HepG2 (cell line): ENCODE data around the gene SCARB2. TPM values are rescaled to one million over a fixed set of nuclear protein-coding genes. Genes with fewer than 3 reads are reported as not detected.

ENCODE experiments used
- CBX5 ChIP-seq: sonication (generic); formaldehyde crosslinking; IDR thresholded peaks from 2 replicates; pipeline ENCODE4 v1.4.0; 2020; ENCODE audit warnings: missing genetic modification reagents, borderline replicate concordance
- CCAR2 ChIP-seq: fragments of 200-400 bp; formaldehyde crosslinking; optimal IDR thresholded peaks from 2 replicates; pipeline ENCODE3; 2018; ENCODE audit warnings: low read depth, mild to moderate bottlenecking, low read length, moderate library complexity
- CEBPZ ChIP-seq: IDR thresholded peaks from 2 replicates; pipeline ENCODE4 v1.6.1; 2012; ENCODE audit warnings: low read length, improper control_type of control experiment
- CHD4 ChIP-seq: fragments of 200-600 bp; sonication (generic); IDR thresholded peaks from 2 replicates; pipeline ENCODE4 v1.7.0; 2017; ENCODE audit warnings: mild to moderate bottlenecking, low read length, borderline replicate concordance
- MAFF ChIP-seq: IDR thresholded peaks from 2 replicates; pipeline ENCODE4 v1.6.1; 2011; ENCODE audit warnings: low read depth, low read length, improper control_type of control experiment
- NCOA1 ChIP-seq: sonication (generic); formaldehyde crosslinking; IDR thresholded peaks from 2 replicates; pipeline ENCODE4 v1.9.0; 2021; ENCODE audit warnings: missing genetic modification reagents
- NR3C1 ChIP-seq: sonication (generic); formaldehyde crosslinking; IDR thresholded peaks from 2 replicates; pipeline ENCODE4 v1.4.0; 2020; ENCODE audit warnings: missing genetic modification reagents
- PHF5A ChIP-seq: IDR thresholded peaks from one replicate; pipeline ENCODE4 v1.6.1; 2018; ENCODE audit warnings: low read depth, missing genetic modification reagents; ENCODE audit not compliant: unreplicated experiment
- RELA ChIP-seq: sonication (generic); formaldehyde crosslinking; IDR thresholded peaks from 2 replicates; pipeline ENCODE4 v1.4.0; 2020; ENCODE audit warnings: missing genetic modification reagents
- SALL2 ChIP-seq: sonication (generic); formaldehyde crosslinking; IDR thresholded peaks from 2 replicates; pipeline ENCODE4 v1.8.1; 2023; ENCODE audit warnings: mild to moderate bottlenecking, missing genetic modification reagents, inconsistent platforms
- SNAPC2 ChIP-seq: sonication (generic); formaldehyde crosslinking; IDR thresholded peaks from 2 replicates; pipeline ENCODE4 v1.8.1; 2022; ENCODE audit warnings: mild to moderate bottlenecking, missing genetic modification reagents
- ZHX1 ChIP-seq: sonication (generic); formaldehyde crosslinking; IDR thresholded peaks from 2 replicates; pipeline ENCODE4 v1.8.1; 2022; ENCODE audit warnings: low read depth, mild to moderate bottlenecking, missing genetic modification reagents
- ZIK1 ChIP-seq: sonication (generic); formaldehyde crosslinking; IDR thresholded peaks from 2 replicates; pipeline ENCODE4 v1.5.0; 2020; ENCODE audit warnings: mild to moderate bottlenecking, low read depth, missing genetic modification reagents, borderline replicate concordance
- ZNF333 ChIP-seq: sonication (generic); formaldehyde crosslinking; IDR thresholded peaks from 2 replicates; pipeline ENCODE4 v1.4.0; 2020; ENCODE audit warnings: mild to moderate bottlenecking, missing genetic modification reagents, borderline replicate concordance
- ZSCAN31 ChIP-seq: sonication (generic); formaldehyde crosslinking; IDR thresholded peaks from 2 replicates; pipeline ENCODE4 v1.5.0; 2020; ENCODE audit warnings: low read depth, mild to moderate bottlenecking, missing genetic modification reagents
- polyA plus RNA-seq, 8 experiments: library from polyadenylated mRNA; depleted of rRNA in 3 of 8; stranded (reverse) in 7 of 8; unstranded in 1 of 8; fragments of >200 nt; fragmentation: Illumina TruSeq in 4 of 8; extraction: Trizol in 4 of 8; gene quantifications; 2 replicates each; pipeline versions ENCODE4 v1.2.1 to v1.2.3, GENCODE V29; 2011 to 2016; ENCODE audit warnings: low read depth in 4 of 8, missing spikeins in 1 of 8, mixed read lengths in 1 of 8; ENCODE audit not compliant: insufficient read depth in 1 of 8
- total RNA-seq, 5 experiments: library from RNA; depleted of rRNA; stranded (reverse); fragments of >200 nt; fragmentation: Illumina TruSeq; extraction: Trizol; gene quantifications; 2 replicates each; pipeline ENCODE4 v1.2.3, GENCODE V29; 2016; ENCODE audit warnings: low read depth in 1 of 5
- TF ChIP-seq, protein P1 (sequence below): sonication (generic); formaldehyde crosslinking; IDR thresholded peaks from 2 replicates; pipeline ENCODE4 v1.4.0; 2020; ENCODE audit warnings: mild to moderate bottlenecking, missing genetic modification reagents, borderline replicate concordance
- TF ChIP-seq, protein P2 (sequence below): sonication (generic); formaldehyde crosslinking; IDR thresholded peaks from 2 replicates; pipeline ENCODE4 v1.4.0; 2020; ENCODE audit warnings: mild to moderate bottlenecking, missing genetic modification reagents

SCARB2 gene
- total and polyA plus RNA-seq, 2 of the 13 experiments (the other 11 are each of a cell fraction or from before 2014, with no cell fraction given): 40.6 to 43.4 TPM

GRCh38 chr4:76200771-76201231 lies 12.8 kb downstream of the SCARB2 start (continued):
- TF ChIP-seq CCAR2: no peak
- no peak for TF ChIP-seq ZHX1
- TF ChIP-seq NR3C1 (CRISPR knock-in tag): no peak
- no peak for TF ChIP-seq PHF5A (CRISPR knock-in tag)
- no peak for TF ChIP-seq ZNF333 (CRISPR knock-in tag)
- no peak for TF ChIP-seq NCOA1 (CRISPR knock-in tag)
- TF ChIP-seq ZIK1 (CRISPR knock-in tag): no peak
- no peak for TF ChIP-seq RELA
- no peak for TF ChIP-seq SNAPC2 (CRISPR knock-in tag)
- TF ChIP-seq CHD4: no peak
- TF ChIP-seq, protein P1, sequence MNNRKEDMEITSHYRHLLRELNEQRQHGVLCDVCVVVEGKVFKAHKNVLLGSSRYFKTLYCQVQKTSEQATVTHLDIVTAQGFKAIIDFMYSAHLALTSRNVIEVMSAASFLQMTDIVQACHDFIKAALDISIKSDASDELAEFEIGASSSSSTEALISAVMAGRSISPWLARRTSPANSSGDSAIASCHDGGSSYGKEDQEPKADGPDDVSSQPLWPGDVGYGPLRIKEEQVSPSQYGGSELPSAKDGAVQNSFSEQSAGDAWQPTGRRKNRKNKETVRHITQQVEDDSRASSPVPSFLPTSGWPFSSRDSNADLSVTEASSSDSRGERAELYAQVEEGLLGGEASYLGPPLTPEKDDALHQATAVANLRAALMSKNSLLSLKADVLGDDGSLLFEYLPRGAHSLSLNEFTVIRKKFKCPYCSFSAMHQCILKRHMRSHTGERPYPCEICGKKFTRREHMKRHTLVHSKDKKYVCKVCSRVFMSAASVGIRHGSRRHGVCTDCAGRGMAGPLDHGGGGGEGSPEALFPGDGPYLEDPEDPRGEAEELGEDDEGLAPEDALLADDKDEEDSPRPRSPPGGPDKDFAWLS (CRISPR knock-in tag): no peak
- no peak for TF ChIP-seq SALL2 (CRISPR knock-in tag)
- TF ChIP-seq CBX5 (CRISPR knock-in tag): 0 out of 2 replicates have a peak, but pooled peaks have one; percentile 71
- no peak for TF ChIP-seq CEBPZ
- TF ChIP-seq ZSCAN31 (CRISPR knock-in tag): no peak
- 0 out of 2 replicates have a peak, but pooled peaks have one; percentile 33 for TF ChIP-seq MAFF
- TF ChIP-seq, protein P2, sequence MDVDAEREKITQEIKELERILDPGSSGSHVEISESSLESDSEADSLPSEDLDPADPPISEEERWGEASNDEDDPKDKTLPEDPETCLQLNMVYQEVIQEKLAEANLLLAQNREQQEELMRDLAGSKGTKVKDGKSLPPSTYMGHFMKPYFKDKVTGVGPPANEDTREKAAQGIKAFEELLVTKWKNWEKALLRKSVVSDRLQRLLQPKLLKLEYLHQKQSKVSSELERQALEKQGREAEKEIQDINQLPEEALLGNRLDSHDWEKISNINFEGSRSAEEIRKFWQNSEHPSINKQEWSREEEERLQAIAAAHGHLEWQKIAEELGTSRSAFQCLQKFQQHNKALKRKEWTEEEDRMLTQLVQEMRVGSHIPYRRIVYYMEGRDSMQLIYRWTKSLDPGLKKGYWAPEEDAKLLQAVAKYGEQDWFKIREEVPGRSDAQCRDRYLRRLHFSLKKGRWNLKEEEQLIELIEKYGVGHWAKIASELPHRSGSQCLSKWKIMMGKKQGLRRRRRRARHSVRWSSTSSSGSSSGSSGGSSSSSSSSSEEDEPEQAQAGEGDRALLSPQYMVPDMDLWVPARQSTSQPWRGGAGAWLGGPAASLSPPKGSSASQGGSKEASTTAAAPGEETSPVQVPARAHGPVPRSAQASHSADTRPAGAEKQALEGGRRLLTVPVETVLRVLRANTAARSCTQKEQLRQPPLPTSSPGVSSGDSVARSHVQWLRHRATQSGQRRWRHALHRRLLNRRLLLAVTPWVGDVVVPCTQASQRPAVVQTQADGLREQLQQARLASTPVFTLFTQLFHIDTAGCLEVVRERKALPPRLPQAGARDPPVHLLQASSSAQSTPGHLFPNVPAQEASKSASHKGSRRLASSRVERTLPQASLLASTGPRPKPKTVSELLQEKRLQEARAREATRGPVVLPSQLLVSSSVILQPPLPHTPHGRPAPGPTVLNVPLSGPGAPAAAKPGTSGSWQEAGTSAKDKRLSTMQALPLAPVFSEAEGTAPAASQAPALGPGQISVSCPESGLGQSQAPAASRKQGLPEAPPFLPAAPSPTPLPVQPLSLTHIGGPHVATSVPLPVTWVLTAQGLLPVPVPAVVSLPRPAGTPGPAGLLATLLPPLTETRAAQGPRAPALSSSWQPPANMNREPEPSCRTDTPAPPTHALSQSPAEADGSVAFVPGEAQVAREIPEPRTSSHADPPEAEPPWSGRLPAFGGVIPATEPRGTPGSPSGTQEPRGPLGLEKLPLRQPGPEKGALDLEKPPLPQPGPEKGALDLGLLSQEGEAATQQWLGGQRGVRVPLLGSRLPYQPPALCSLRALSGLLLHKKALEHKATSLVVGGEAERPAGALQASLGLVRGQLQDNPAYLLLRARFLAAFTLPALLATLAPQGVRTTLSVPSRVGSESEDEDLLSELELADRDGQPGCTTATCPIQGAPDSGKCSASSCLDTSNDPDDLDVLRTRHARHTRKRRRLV: no peak
